GM21381 (cell line): ENCODE data around the gene ARPC5.
"Not testable (repeated sequence)": the region's sequence is repeated elsewhere in the genome, so short reads cannot be mapped to it uniquely, and the experiment has no call there.

Experiments used
- ATAC-seq: cut with Tn5 transposase; IDR thresholded peaks from one replicate; pipeline ENCODE4 v1.9.1; 2021; ENCODE audit warnings: mild to moderate bottlenecking, moderate library complexity; ENCODE audit not compliant: unreplicated experiment

ARPC5 gene

DNA sequence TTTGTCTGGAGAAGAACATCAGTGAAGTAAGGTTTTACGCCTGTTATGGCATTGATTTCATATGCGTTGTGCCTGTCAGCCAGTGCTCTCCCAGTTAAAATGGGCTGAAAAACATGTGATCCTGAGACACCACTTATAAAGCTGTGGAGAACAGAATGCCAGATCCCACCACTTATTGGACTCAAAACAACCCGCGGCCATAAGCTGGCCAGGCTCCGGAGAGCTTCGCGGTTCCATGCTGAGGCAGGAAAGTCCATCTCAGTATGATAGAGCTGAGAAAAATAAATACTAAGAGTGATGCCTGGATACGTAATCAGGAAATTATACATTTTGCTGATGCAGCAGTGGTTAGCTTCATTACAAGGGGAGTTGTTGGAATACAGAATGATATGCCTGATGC lies 12.5 kb upstream of the ARPC5 start:
- no peak for ATAC-seq

DNA sequence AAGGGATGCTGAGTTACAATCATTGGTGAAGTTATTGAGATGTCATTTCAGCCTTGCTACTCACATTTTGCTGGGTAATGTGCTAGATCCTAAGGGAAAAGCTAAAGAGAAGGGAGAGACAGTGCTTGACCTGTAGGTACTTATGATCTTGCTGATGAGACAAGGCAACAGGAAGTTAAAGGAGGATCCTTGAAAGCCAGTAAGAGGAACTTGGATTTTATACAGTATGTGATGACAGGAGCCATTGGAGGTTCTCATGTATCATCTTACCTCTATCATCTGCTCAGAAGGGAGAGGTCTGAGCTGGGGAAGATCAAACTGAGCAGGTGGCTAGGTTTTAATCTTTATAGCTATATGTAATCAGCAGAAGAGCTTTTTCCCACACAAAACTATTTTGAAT lies 11.2 kb upstream of the ARPC5 start:
- no peak for ATAC-seq

DNA sequence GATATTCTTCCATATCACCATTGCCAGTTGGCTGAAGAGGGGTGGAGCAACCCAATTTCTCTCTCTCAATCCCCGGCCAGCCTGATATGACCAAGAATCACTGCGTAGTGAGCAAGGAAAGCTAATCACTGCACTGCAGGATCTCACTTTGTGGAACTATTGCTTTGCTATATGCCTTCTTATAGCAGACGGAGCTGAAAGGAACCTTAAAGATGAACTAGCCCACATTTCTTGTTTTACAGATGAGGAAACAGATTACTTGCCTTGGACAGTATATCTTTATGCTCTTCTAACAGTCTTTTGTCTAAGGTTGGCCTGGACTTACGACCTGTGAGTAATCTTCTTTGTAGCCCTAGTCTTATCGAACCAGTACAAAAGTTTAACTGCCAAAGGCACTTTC lies 9.9 kb upstream of the ARPC5 start:
- no peak for ATAC-seq

GRCh38 chr1:183642166-183642565 lies 6.6 kb upstream of the ARPC5 start:
- no peak for ATAC-seq

GRCh38 chr1:183640193-183640592 lies 4.6 kb upstream of the ARPC5 start:
- no peak for ATAC-seq

DNA sequence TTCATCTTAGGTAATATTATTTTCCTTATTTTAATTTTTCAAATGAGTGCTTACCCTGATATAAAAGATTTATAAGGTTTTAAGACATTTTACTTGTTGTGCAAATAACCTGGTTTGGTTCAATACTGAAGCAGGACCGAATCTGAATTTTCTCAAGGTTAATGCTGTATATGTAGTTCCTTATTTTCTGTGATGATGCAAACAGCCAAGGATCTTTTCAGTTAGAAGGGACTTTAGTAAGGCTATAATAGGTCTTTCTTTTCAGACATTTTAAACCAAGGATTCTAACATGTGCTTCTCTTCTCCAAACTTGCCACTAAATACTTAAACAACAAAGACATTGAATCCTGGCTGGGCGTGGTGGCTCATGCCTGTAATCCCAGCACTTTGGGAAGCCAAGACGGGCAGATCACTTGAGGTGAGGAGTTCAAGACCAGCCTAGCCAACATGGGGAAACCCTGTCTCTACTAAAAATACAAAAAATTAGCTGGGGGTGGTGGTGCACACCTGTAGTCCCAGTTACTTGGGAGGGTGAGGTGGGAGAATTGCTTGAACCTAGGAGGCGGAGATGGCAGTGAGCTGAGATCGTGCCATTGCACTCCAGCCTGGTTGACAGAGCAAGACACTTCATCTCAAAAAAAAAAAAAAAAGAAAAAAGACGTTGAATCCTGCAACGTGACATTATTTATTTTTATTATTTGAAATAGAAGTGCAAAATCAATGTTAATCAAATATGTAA lies 3.2 kb upstream of the ARPC5 start:
- ATAC-seq = no peak

DNA sequence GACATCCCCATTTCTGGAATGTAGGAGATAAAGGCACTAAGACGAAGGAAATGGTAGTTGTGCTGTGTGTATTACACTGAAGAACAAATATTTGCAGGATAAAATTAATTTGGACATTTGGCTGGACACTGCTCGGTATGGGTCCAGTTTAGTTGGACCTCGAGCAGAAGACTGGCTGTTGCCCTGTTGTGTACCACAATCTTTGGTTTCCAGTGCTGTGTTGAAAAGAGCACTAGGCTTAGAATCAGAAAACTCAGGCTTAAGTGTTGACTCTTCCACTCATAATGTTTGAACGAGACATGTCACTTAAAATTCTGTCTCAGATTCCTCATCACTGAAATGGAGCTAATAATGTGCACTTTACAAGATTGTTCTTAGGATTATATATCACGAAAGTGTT lies 1.2 kb upstream of the ARPC5 start:
- ATAC-seq = no peak

GRCh38 chr1:183636334-183636682 lies 725 bp upstream of the ARPC5 start:
- peak; percentile 0 for ATAC-seq

- ATAC-seq = peak; percentile 1
These were observed 431 bp downstream of the ARPC5 start for GRCh38 chr1:183635099-183635605.

DNA sequence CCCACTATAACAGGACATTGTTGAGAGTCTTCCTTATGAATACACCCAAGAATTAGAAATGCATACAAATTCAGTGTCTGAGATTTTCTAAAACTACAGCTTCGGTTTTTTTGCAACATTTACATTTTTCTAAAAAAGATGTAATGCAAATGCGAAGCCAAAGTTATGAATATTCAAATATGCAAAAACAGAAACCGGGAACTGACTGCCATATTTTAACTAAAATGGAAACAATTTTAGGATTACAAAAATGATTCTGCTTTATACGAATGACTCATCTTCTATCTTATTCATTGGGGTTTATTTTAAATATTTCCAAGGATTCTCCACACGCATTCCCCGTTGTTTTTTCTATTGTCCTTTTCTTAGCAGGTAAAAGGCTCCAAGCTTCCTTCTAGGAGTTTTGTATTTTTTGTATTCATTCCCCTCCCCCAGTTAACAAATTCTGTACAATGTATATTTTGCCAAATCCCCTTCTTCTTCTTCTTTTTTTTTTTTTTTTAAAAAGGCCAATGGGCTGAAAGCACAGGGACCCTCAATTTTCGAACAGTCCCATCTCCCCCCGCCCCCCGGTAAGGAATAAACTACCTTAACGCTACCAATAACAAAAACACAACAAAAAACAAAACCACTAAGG lies 1.0 kb downstream of the ARPC5 start:
- ATAC-seq = no peak

GRCh38 chr1:183633676-183634343 lies 1.8 kb downstream of the ARPC5 start:
- peak; percentile 36 for ATAC-seq

- ATAC-seq = no peak
These were observed 2.6 kb downstream of the ARPC5 start for GRCh38 chr1:183632964-183633363.

DNA sequence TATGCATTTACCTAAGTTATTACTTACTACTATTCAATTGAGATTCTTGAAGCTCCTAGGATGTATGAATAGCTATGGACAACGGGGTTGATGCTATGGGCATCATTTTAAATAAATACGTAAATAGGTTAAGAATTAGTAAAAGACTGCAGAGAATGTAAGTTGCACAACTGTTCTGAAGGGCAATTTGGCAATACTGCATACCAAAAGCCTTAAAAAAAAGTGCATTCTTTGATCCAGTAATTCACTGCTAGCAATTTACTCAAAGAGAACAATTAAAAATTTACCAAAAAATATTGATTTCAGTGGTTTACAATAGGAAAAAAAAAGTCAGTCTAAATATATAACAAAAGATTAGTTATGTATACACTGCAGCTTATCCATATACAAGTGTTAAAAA lies 3.5 kb downstream of the ARPC5 start:
- no peak for ATAC-seq

GRCh38 chr1:183630748-183631147 lies 4.8 kb downstream of the ARPC5 start:
- ATAC-seq = no peak

DNA sequence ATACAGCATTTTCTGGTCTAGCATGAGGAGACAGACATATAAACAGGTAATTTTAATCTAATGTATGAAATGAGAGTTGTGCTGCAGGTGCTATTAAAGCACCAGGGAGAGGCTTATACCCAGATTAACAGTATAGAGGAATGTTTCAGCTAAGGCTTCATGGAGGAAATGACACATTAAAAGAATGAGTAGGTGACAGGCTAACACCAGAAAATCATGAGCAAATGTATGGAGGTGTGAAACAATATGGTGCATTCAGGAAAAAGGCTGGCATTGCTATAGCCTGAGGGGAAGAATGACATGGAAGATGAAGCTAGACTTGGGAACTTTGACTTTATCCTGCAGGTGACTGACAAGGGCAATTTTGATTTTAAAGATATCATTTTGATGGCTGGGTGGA lies 7.0 kb downstream of the ARPC5 start:
- ATAC-seq = no peak

GRCh38 chr1:183626236-183626635 lies 9.3 kb downstream of the ARPC5 start:
- ATAC-seq = not testable (repeated sequence)

GRCh38 chr1:183622884-183623785 lies 12.4 kb downstream of the ARPC5 start:
- ATAC-seq = peak; percentile 80

GRCh38 chr1:183622013-183622412 lies 13.6 kb downstream of the ARPC5 start:
- ATAC-seq = no peak

DNA sequence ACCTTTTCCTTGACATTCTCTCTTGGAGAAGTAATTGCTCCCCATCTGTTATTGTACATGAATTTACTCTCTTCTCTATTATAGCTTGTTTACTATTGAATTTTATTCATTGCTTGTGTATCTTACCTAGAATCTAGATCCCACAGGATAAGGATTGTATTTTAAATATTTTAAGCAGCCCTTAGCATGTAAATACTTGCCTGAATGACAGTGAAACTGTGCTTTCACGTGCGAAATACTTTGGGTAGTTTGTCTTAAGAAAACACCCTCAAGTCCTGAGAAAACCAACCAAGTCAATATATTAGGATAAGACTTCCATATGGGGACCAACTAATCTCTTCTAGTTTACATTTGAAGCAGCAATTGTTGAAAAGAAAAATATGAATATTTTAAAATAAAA lies 15.3 kb downstream of the ARPC5 start:
- ATAC-seq = no peak

DNA sequence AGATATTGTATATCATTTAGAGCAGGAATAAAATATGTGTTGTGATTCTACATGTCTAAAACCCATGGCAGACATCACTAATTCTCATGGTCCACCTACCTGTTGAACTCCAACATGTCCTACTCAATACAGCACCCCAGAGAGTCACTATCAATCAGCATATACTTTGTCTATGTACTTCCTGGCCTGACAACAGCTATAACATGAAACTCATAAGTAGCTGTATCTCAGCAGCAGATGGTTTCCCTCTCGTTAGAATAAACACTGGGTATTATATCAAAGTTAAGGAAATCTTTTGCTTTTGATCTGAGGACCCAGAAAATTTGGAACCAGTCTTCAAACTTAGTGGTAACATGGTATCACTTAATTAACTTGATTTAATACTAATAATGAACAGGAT lies 15.8 kb downstream of the ARPC5 start:
- ATAC-seq = no peak

GRCh38 chr1:183618202-183618601 lies 17.4 kb downstream of the ARPC5 start:
- not testable (repeated sequence) for ATAC-seq
